ENCODE results near the gene N4BP2L2. TPM values are rescaled to one million over a fixed set of nuclear protein-coding genes. Genes with fewer than 3 reads are reported as not detected.

Gene N4BP2L2
- total RNA-seq: 137 TPM
- 100 to 1,000 TPM in 2 of 8 donors, 10 to 100 TPM in 6; 76.1 to 137 (median 82.3) TPM for polyA plus RNA-seq (ENCODE audit: insufficient read depth in 1 of 8, insufficient read length in 8 of 8, low replicate concordance in 1 of 8)
- long read RNA-seq, donor 1, full-length matches to known transcripts: 14 of 27 reads
- long read RNA-seq, donor 1, partial matches to known transcripts: 13 of 27 reads
- long read RNA-seq, donor 1, other reads (novel, unspliced or antisense): 0 of 27 reads
- long read RNA-seq, donor 2, full-length matches to known transcripts: 3 of 3 reads
- long read RNA-seq, donor 2, partial matches to known transcripts: 0 of 3 reads
- long read RNA-seq, donor 2, other reads (novel, unspliced or antisense): 0 of 3 reads
- long read RNA-seq, donor 3, full-length matches to known transcripts: 15 of 54 reads
- long read RNA-seq, donor 3, partial matches to known transcripts: 39 of 54 reads
- long read RNA-seq, donor 3, other reads (novel, unspliced or antisense): 0 of 54 reads
- long read RNA-seq, donor 4, full-length matches to known transcripts: 6 of 11 reads
- long read RNA-seq, donor 4, partial matches to known transcripts: 5 of 11 reads
- long read RNA-seq, donor 4, other reads (novel, unspliced or antisense): 0 of 11 reads
- long read RNA-seq, donor 5, full-length matches to known transcripts: 17 of 44 reads
- long read RNA-seq, donor 5, partial matches to known transcripts: 27 of 44 reads
- long read RNA-seq, donor 5, other reads (novel, unspliced or antisense): 0 of 44 reads
- long read RNA-seq, donor 6, full-length matches to known transcripts: 32 of 57 reads
- long read RNA-seq, donor 6, partial matches to known transcripts: 16 of 57 reads
- long read RNA-seq, donor 6, other reads (novel, unspliced or antisense): 9 of 57 reads
- long read RNA-seq, donor 7, full-length matches to known transcripts: 20 of 33 reads
- long read RNA-seq, donor 7, partial matches to known transcripts: 13 of 33 reads
- long read RNA-seq, donor 7, other reads (novel, unspliced or antisense): 0 of 33 reads
- long read RNA-seq, donor 8, full-length matches to known transcripts: 17 of 24 reads
- long read RNA-seq, donor 8, partial matches to known transcripts: 7 of 24 reads
- long read RNA-seq, donor 8, other reads (novel, unspliced or antisense): 0 of 24 reads
- long read RNA-seq, donor 9, full-length matches to known transcripts: 15 of 33 reads
- long read RNA-seq, donor 9, partial matches to known transcripts: 18 of 33 reads
- long read RNA-seq, donor 9, other reads (novel, unspliced or antisense): 0 of 33 reads
- long read RNA-seq, donor 10, full-length matches to known transcripts: 32 of 68 reads
- long read RNA-seq, donor 10, partial matches to known transcripts: 36 of 68 reads
- long read RNA-seq, donor 10, other reads (novel, unspliced or antisense): 0 of 68 reads
- long read RNA-seq, donor 11, full-length matches to known transcripts: 8 of 21 reads
- long read RNA-seq, donor 11, partial matches to known transcripts: 13 of 21 reads
- long read RNA-seq, donor 11, other reads (novel, unspliced or antisense): 0 of 21 reads

GRCh38 chr13:32538621-32539246 is at the start of gene N4BP2L2:
TSS of gene N4BP2L2 (minus strand) at chr13:32538795. CDS start at chr13:32537027, 1,768 bp downstream.
- Histone ChIP-seq H3K27me3 (ENCODE audit: control insufficient read depth, insufficient read depth, low read length) (peaks cover 2% of the 10 kb centered on the region), H3K9me3 (replicated peaks; ENCODE audit: control insufficient read depth, low read depth, low read length) (no peaks in the 10 kb centered on the region), H3K27ac (ENCODE audit: low read length) (peak within 1 kb of the TSS; percentile 99), H3K4me1 (ENCODE audit: control insufficient read depth, insufficient read depth, low read length) (peaks cover 2% of the 10 kb centered on the region), H3K36me3 (ENCODE audit: control insufficient read depth, insufficient read depth, low read length) (peaks cover 7% of the 10 kb centered on the region), H3K4me3 (ENCODE audit: low read length) (peak within 1 kb of the TSS; percentile 97)
- 0% methylated on average over 19 of the region's 32 CpGs for WGBS (ENCODE audit: insufficient coverage)
- DNase-seq: peak; percentile 100

DNA sequence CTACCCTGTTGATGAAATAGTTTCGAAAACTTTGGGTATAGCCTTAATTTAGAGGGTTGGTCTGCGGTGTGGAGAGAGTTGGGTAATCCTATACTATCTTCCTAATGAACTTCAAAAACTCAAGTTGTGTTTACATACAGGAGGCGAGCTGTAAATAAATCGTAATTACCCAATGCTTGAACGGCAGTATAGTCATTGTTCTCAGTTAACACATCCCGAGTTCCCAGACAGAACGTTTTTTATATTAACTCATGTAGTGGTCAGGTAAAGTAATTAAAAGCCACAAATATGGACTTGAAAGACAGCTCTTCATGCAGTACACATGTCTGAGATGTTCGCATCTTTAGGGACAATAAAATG is 49.2 kb upstream of the N4BP2L2 start:
- 0% methylated on average over 1 of the region's 8 CpGs for WGBS (ENCODE audit: insufficient coverage)
- Histone ChIP-seq H3K4me3 (ENCODE audit: low read length) (peak overlapping the region; percentile 77), H3K27me3 (ENCODE audit: control insufficient read depth, insufficient read depth, low read length) (no peaks in the 10 kb centered on the region), H3K4me1 (ENCODE audit: control insufficient read depth, insufficient read depth, low read length) (peaks cover 7% of the 10 kb centered on the region), H3K9me3 (replicated peaks; ENCODE audit: control insufficient read depth, low read depth, low read length) (no peaks in the 10 kb centered on the region), H3K36me3 (ENCODE audit: control insufficient read depth, insufficient read depth, low read length) (peaks cover 3% of the 10 kb centered on the region), H3K27ac (ENCODE audit: low read length) (peak overlapping the region; percentile 98)
- DNase-seq: peak; percentile 46

DNA sequence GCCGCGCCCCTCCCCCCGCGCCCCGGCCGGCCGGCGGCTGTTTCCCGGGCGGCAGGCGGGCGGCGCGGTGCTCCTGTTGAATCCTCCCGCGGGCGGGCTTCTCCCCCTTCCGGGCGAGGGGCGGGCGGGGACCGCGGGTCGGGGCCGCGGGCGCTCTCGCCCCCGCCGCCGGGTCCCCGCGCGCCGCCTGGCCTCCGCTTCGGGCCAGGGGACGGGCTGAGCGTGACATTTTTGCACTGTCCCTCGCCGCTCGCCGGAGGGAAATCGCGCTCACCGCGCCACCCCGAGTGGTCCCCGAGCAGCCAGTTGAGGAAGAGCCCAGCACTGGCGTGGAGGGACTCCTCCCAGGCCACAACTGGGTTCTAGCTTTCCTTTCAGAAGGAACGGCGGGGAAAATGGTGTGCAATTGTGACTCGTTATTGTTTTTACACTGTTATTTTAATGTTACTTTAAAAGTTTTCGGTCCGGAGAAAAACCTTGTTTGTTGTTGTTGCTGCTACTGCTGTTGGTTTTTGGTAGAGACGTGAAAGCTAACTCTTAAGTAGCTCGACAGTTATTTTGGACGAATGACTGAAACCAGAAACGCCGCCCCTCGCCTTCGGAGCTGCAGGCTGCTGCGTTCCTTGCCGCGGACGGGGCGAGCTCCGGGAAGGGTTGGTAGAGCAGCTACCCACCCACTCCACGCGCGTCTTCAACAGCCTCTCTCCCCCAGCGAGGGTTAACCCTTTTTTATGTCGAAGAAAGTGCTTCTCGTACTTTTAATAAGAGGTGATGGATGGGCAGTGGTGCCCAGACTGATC is 48.6 kb upstream of the N4BP2L2 start:
- peak; percentile 89 for DNase-seq
- Histone ChIP-seq H3K27ac (ENCODE audit: low read length) (peak overlapping the region; percentile 98), H3K9me3 (replicated peaks; ENCODE audit: control insufficient read depth, low read depth, low read length) (no peaks in the 10 kb centered on the region), H3K36me3 (ENCODE audit: control insufficient read depth, insufficient read depth, low read length) (peaks cover 3% of the 10 kb centered on the region), H3K27me3 (ENCODE audit: control insufficient read depth, insufficient read depth, low read length) (no peaks in the 10 kb centered on the region), H3K4me3 (ENCODE audit: low read length) (peak overlapping the region; percentile 77), H3K4me1 (ENCODE audit: control insufficient read depth, insufficient read depth, low read length) (peaks cover 7% of the 10 kb centered on the region)
- WGBS (ENCODE audit: insufficient coverage): under 1% methylated on average over 54 of the region's 74 CpGs

- Histone ChIP-seq H3K4me1 (ENCODE audit: control insufficient read depth, insufficient read depth, low read length) (peaks cover 7% of the 10 kb centered on the region), H3K4me3 (ENCODE audit: low read length) (peak within 1 kb of the TSS; percentile 77), H3K27me3 (ENCODE audit: control insufficient read depth, insufficient read depth, low read length) (no peaks in the 10 kb centered on the region), H3K36me3 (ENCODE audit: control insufficient read depth, insufficient read depth, low read length) (no peaks in the 10 kb centered on the region), H3K9me3 (replicated peaks; ENCODE audit: control insufficient read depth, low read depth, low read length) (no peaks in the 10 kb centered on the region), H3K27ac (ENCODE audit: low read length) (peak within 1 kb of the TSS; percentile 98)
- WGBS (ENCODE audit: insufficient coverage): under 1% methylated on average over 80 of the region's 97 CpGs
- peak; percentile 99 for DNase-seq
Measured at GRCh38 chr13:32586080-32586900, 47.7 kb upstream of the N4BP2L2 start, which contains the start of gene PDS5B. TSS of gene PDS5B (plus strand) at chr13:32586452. CDS start at chr13:32648773, 62,321 bp downstream.

GRCh38 chr13:32585550-32586079 is 47.0 kb upstream of the N4BP2L2 start:
- Histone ChIP-seq H3K9me3 (replicated peaks; ENCODE audit: control insufficient read depth, low read depth, low read length) (no peaks in the 10 kb centered on the region), H3K27me3 (ENCODE audit: control insufficient read depth, insufficient read depth, low read length) (no peaks in the 10 kb centered on the region), H3K36me3 (ENCODE audit: control insufficient read depth, insufficient read depth, low read length) (no peaks in the 10 kb centered on the region), H3K4me1 (ENCODE audit: control insufficient read depth, insufficient read depth, low read length) (peaks cover 7% of the 10 kb centered on the region), H3K27ac (ENCODE audit: low read length) (peak overlapping the region; percentile 74), H3K4me3 (ENCODE audit: low read length) (peak overlapping the region; percentile 38)
- peak; percentile 56 for DNase-seq
- WGBS (ENCODE audit: insufficient coverage): no CpG with 5 or more reads among the region's 8 CpGs

DNA sequence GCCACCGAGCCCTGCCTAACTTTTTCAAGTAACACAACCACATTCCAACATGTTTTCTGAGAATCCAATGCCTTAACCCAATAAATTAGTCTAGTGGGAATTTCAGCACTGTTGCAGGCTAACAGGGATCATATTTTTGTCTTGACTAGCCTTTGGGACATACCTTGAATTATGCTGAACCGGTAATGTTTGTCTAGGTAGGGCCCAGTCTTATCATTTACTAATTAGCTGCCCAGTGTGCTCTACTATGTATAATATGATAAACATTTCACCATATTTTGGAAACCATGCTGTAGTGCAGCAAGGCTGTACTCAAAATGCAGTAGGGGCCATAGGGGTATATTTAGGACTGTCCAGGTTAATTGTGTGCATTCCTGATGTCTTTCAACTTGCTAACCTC is 44.4 kb upstream of the N4BP2L2 start:
- Histone ChIP-seq H3K4me3 (ENCODE audit: low read length) (no peak overlapping the region), H3K9me3 (replicated peaks; ENCODE audit: control insufficient read depth, low read depth, low read length) (peaks cover 2% of the 10 kb centered on the region), H3K27me3 (ENCODE audit: control insufficient read depth, insufficient read depth, low read length) (no peaks in the 10 kb centered on the region), H3K27ac (ENCODE audit: low read length) (no peak overlapping the region), H3K4me1 (ENCODE audit: control insufficient read depth, insufficient read depth, low read length) (peaks cover 3% of the 10 kb centered on the region), H3K36me3 (ENCODE audit: control insufficient read depth, insufficient read depth, low read length) (no peaks in the 10 kb centered on the region)
- DNase-seq: no peak
- WGBS (ENCODE audit: insufficient coverage): 63% methylated on average over 1 of the region's 2 CpGs

GRCh38 chr13:32582281-32582680 is 43.7 kb upstream of the N4BP2L2 start:
- Histone ChIP-seq H3K36me3 (ENCODE audit: control insufficient read depth, insufficient read depth, low read length) (no peaks in the 10 kb centered on the region), H3K4me1 (ENCODE audit: control insufficient read depth, insufficient read depth, low read length) (peaks cover 3% of the 10 kb centered on the region), H3K4me3 (ENCODE audit: low read length) (no peak overlapping the region), H3K9me3 (replicated peaks; ENCODE audit: control insufficient read depth, low read depth, low read length) (peaks cover 7% of the 10 kb centered on the region), H3K27ac (ENCODE audit: low read length) (no peak overlapping the region), H3K27me3 (ENCODE audit: control insufficient read depth, insufficient read depth, low read length) (no peaks in the 10 kb centered on the region)
- WGBS (ENCODE audit: insufficient coverage): 50% methylated on average over 1 of the region's 2 CpGs
- DNase-seq: no peak

DNA sequence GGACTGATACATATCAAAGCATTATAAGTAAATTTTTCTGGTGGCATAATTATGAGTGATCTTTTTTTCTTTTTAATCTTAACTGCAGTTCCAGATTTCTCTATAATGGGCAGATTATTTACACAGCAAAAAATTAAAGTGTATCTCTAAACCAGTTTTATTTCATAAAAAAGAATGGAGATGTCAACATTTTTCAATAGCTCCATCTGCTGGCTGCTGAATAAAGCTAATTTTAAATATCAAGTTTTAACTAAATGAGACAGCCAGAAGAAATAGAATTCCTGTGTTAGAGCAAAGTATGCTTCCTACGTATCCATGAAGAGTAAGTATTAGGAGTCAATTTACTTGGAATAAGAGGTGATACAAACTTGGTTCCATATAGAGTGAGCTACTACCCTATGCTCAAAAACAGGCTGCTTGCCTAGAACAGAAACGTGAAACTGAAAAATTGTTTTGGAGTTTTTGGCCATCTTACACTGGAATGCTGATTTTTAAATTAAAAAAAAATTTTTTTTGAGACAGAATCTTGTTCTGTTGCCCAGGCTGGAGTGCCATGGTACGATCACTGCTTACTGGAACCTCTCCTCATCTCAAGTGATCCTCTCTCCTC is 42.7 kb upstream of the N4BP2L2 start:
- Histone ChIP-seq H3K36me3 (ENCODE audit: control insufficient read depth, insufficient read depth, low read length) (no peaks in the 10 kb centered on the region), H3K4me1 (ENCODE audit: control insufficient read depth, insufficient read depth, low read length) (peaks cover 3% of the 10 kb centered on the region), H3K4me3 (ENCODE audit: low read length) (no peak overlapping the region), H3K27me3 (ENCODE audit: control insufficient read depth, insufficient read depth, low read length) (no peaks in the 10 kb centered on the region), H3K27ac (ENCODE audit: low read length) (no peak overlapping the region), H3K9me3 (replicated peaks; ENCODE audit: control insufficient read depth, low read depth, low read length) (peaks cover 11% of the 10 kb centered on the region)
- WGBS (ENCODE audit: insufficient coverage): no CpG with 5 or more reads among the region's 3 CpGs
- DNase-seq: peak; percentile 53

Data from muscle of leg (tissue), 16 donors.